HG02970 (cell line): ENCODE results near the gene TM6SF1.
"Not testable (repeated sequence)": the region's sequence is repeated elsewhere in the genome, so short reads cannot be mapped to it uniquely, and the experiment has no call there.

Source experiments
- ATAC-seq: cut with Tn5 transposase; IDR thresholded peaks from one replicate; pipeline ENCODE4 v1.9.1; 2021; ENCODE audit warnings: mild to moderate bottlenecking, moderate library complexity, moderate number of reproducible peaks; ENCODE audit not compliant: unreplicated experiment, low FRiP score

Gene TM6SF1

DNA sequence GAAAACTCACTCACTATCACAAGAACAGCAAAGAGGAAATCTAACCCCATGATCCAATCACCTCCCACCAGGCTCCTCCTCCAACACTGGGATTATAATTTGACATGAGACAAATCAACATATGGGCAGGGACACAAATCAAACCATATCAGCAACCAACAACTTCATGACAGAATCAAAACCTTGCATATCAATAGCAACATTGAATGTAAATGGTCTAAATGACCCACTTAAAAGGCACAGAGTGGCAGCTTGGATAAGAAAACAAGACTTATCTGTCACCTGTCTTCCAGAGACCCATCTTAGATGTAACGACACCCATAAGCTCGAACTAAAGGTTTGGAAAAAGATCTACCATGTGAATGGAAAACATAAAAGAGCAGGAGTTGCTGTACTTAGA, 59.4 kb downstream of the TM6SF1 start:
- ATAC-seq: no peak

DNA sequence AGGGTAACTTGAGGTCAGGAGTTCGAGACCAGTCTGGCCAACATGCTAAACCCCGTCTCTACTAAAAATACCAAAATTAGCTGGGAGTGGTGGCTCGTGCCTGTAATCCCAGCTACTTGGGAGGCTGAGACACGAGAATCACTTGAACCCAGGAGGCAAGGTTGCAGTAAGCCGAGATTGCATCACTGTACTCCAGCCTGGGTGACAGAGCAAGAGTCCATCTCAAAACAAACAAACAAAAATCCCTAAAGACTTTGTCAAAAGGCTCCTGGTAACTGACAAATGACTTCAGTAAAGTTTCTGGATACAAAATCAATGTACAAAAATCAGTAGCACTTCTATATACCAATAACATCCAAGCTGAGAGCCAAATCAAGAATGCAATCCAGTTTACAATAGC, 62.1 kb downstream of the TM6SF1 start:
- ATAC-seq: not testable (repeated sequence)

DNA sequence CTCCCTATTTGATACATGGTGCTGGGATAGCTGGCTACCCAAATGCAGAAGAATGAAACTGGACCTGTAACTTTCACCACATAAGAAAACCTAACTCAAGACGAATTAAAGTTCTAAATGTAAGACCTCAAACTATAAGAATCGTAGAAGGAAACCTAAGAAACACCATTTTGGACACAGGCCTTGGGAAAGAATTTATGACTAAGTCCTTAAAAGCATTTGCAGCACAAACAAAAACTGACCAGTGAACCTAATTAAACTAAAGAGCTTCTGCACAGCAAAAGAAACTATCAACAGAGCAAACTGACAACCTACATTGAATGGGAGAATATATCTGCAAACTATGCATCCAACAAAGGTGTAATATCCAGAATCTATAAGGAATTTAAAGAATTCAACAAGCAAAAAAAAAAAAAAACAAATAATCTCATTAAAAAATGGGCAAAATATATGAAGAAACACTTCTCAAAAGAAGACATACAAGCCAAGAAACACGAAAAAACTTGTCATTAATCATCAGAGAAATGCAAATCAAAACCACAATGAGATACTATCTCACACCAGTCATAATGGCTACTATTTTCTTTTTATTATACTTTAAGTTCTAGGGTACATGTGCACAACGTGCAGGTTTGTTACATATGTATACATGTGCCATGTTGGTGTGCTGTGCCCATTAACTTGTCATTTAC, 63.2 kb downstream of the TM6SF1 start:
- ATAC-seq: no peak

DNA sequence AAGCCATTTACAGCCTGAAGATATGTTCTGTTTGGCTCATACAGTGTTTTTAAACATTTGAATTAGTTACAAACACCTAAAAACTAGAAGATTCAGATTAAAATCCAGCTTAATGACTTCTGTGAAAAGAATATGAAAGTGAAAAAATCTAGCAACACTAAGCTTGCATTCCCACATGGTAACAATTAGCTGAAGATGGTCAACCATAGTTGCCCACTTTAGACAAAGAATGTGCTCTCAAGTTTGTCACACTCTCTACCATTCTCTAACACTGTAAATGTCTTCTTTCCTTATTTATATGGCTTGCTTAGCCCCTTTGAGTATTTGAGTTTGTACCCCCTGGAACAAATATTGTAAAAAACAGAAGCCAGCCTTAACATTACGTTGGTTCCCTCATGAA, 67.4 kb downstream of the TM6SF1 start:
- no peak for ATAC-seq

DNA sequence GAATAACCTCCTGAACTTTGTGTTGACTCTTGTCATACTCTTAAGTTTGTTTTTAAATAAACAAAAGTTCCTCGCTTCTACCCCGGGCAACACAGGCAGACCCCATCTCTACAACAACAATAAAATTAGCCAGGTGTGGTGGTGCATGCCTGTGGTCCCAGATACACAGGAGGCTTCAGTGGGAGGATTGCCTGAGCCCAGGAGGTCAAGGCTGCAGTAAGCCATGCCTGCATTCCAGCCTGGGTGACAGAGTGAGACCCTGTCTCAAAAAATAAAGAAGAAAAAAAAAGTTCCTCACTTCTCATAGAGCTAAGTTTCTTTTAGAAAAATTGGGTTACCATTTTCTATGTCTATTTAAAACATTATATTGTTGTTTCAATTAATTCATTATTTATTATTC, 70.9 kb downstream of the TM6SF1 start:
- no peak for ATAC-seq

DNA sequence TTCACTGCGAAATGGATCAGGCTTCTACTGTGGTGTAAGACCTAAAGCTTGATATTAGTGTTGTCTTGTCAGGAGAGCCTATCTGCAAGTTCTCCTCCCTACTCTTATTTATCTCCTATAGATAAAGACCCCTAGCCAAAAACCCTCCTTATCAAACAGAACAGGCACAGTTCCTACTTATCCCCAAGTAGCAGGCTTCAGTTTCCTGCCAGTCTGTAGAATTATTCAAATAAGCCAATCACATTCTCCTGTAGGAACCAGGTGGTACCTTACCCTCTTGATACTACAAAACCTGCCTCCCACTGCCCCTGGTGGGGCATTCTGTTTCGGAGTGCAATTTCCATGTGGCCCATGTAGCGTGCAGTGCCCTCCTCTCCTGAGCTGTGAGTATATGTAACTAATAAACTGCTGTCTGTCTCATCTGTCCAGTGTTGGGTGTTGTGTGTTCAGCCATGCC, 71.5 kb downstream of the TM6SF1 start:
- no peak for ATAC-seq

- ATAC-seq: no peak
Measured at GRCh38 chr15:83185561-83185960, 78.1 kb downstream of the TM6SF1 start.
